Neuronal stem cell (in vitro differentiated cells): Measurements from ENCODE around the gene SST.

Experiments used
- DNase-seq: peaks from one replicate; pipeline ENCODE4 v3.0.0-alpha.2; 2013; ENCODE audit warnings: low spot score
- H2AFZ ChIP-seq: one replicate; pipeline ENCODE4 v1.6.1; 2013; ENCODE audit warnings: mild to moderate bottlenecking, low read length, inconsistent platforms
- H2AK5ac ChIP-seq: 2 replicates; pipeline ENCODE4 v1.6.1; 2013; ENCODE audit warnings: low read depth, mild to moderate bottlenecking, inconsistent platforms, low read length, moderate library complexity, mixed read lengths
- H2BK120ac ChIP-seq: 2 replicates; pipeline ENCODE4 v1.6.1; 2013; ENCODE audit warnings: low read depth, mild to moderate bottlenecking, inconsistent platforms, low read length, moderate library complexity, mixed read lengths
- H2BK12ac ChIP-seq: one replicate; pipeline ENCODE4 v1.6.1; 2013; ENCODE audit warnings: low read length, inconsistent platforms
- H2BK15ac ChIP-seq: 2 replicates; pipeline ENCODE4 v1.6.1; 2013; ENCODE audit warnings: mild to moderate bottlenecking, low read length, inconsistent platforms, mixed read lengths
- H2BK5ac ChIP-seq: one replicate; pipeline ENCODE4 v1.6.1; 2013; ENCODE audit warnings: inconsistent platforms, mild to moderate bottlenecking, low read length, moderate library complexity
- H3K14ac ChIP-seq: one replicate; pipeline ENCODE4 v1.6.1; 2013; ENCODE audit warnings: low read length, inconsistent platforms
- H3K18ac ChIP-seq: 2 replicates; pipeline ENCODE4 v1.6.1; 2013; ENCODE audit warnings: low read length, inconsistent platforms
- H3K23ac ChIP-seq: 2 replicates; pipeline ENCODE4 v1.6.1; 2013; ENCODE audit warnings: low read depth, mild to moderate bottlenecking, mixed read lengths, low read length, inconsistent platforms; ENCODE audit not compliant: poor library complexity
- H3K27ac ChIP-seq: replicated peaks from 3 replicates; pipeline ENCODE4 v1.5.1; 2013; ENCODE audit warnings: low read length, inconsistent platforms
- H3K27me3 ChIP-seq, 3 experiments: 2 replicates each; pipeline ENCODE4 v1.6.1; 2013; ENCODE audit warnings: low read length in 3 of 3, mild to moderate bottlenecking in 2 of 3, inconsistent platforms in 1 of 3, low read depth in 1 of 3, mixed read lengths in 1 of 3, moderate library complexity in 1 of 3; ENCODE audit not compliant: control insufficient read depth in 3 of 3, insufficient read depth in 3 of 3
- H3K36me3 ChIP-seq, 2 donors: replicated peaks in 1 of 2; 2 replicates each; pipeline ENCODE4 v1.6.1; 2013; ENCODE audit warnings: low read length in 2 of 2; ENCODE audit not compliant: control insufficient read depth in 2 of 2, insufficient read depth in 2 of 2
- H3K4ac ChIP-seq: 2 replicates; pipeline ENCODE4 v1.6.1; 2013; ENCODE audit warnings: inconsistent platforms, mild to moderate bottlenecking, low read length, moderate library complexity
- H3K4me1 ChIP-seq, 2 donors: 1 replicate in 1 of 2; 2 replicates in 1 of 2; pipeline ENCODE4 v1.6.1; 2013; ENCODE audit warnings: low read length in 2 of 2, low read depth in 1 of 2; ENCODE audit not compliant: control insufficient read depth in 2 of 2, insufficient read depth in 1 of 2
- H3K4me2 ChIP-seq: one replicate; pipeline ENCODE4 v1.6.1; 2013; ENCODE audit warnings: mild to moderate bottlenecking, low read length, inconsistent platforms; ENCODE audit not compliant: insufficient read depth, poor library complexity, severe bottlenecking
- H3K4me3 ChIP-seq, 2 donors: 2 replicates each; pipeline ENCODE4 v1.5.1; 2013; ENCODE audit warnings: low read length in 2 of 2, mild to moderate bottlenecking in 2 of 2, inconsistent platforms in 1 of 2, moderate library complexity in 1 of 2
- H3K79me1 ChIP-seq: one replicate; pipeline ENCODE4 v1.6.1; 2013; ENCODE audit warnings: low read depth, mild to moderate bottlenecking, inconsistent platforms, low read length, moderate library complexity
- H3K9ac ChIP-seq: one replicate; pipeline ENCODE4 v1.6.1; 2013; ENCODE audit warnings: mild to moderate bottlenecking, low read depth, low read length, inconsistent platforms; ENCODE audit not compliant: poor library complexity
- H3K9me3 ChIP-seq, 2 donors: replicated peaks in 1 of 2; 2 replicates each; pipeline versions ENCODE3 to v1.6.1; 2013; ENCODE audit warnings: low read length in 2 of 2, mild to moderate bottlenecking in 2 of 2, inconsistent platforms in 1 of 2, low read depth in 1 of 2, mixed read lengths in 1 of 2, moderate library complexity in 1 of 2; ENCODE audit not compliant: control insufficient read depth in 2 of 2, insufficient read depth in 1 of 2
- H4K8ac ChIP-seq: one replicate; pipeline ENCODE4 v1.6.1; 2013; ENCODE audit warnings: low read depth, mild to moderate bottlenecking, inconsistent platforms, low read length, moderate library complexity
- H4K91ac ChIP-seq: one replicate; pipeline ENCODE4 v1.6.1; 2013; ENCODE audit warnings: low read length, low read depth, mild to moderate bottlenecking, inconsistent platforms; ENCODE audit not compliant: poor library complexity
- WGBS, 2 donors: extraction: QIAGEN DNeasy Blood & Tissue Kit; methylation state at CpG; one replicate each; pipeline ENCODE4 v1.1.7; 2013; ENCODE audit warnings: missing lambda C conversion rate in 2 of 2, mixed read lengths in 1 of 2; ENCODE audit not compliant: insufficient read length in 2 of 2, insufficient replicate concordance in 1 of 2; ENCODE audit errors: extremely low coverage in 2 of 2; 5-methylcytosine and 5-hydroxymethylcytosine counted together

The SST gene

DNA sequence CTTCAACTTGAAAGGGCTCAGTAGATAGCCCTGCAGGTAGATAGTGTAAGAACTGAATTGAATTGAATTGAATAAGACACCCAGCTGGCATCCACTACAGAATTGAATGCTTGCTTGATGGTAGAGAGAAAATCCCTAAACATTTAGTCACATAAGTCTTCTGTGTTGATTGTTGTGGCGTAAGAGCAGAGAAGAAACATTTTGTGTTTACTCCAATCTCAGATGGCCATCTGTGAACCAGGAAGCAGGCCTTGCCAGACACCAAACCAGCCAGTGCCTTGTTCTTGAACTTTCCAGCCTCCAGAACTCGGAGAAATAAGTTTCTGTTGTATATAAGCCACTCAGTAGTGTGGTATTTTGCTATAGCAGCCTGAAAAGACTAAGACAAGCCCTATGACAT lies 43.6 kb downstream of the SST start:
- no peak overlapping the region for H3K4me3 ChIP-seq
- no peak overlapping the region for H2AFZ ChIP-seq
- no peak overlapping the region for H3K27ac ChIP-seq
- H2BK12ac ChIP-seq: no peak overlapping the region
- H3K36me3 ChIP-seq: no peaks in the 10 kb centered on the region
- H2BK5ac ChIP-seq: no peak overlapping the region
- no peak overlapping the region for H3K9ac ChIP-seq
- no peak overlapping the region for H4K8ac ChIP-seq
- H3K23ac ChIP-seq: no peak overlapping the region
- no peak overlapping the region for H3K4ac ChIP-seq
- no CpG with 5 or more reads among the region's 2 CpGs for WGBS, 2 donors
- H2AK5ac ChIP-seq: no peak overlapping the region
- peaks cover 0 to 5% of the 10 kb centered on the region in 2 donors for H3K4me1 ChIP-seq
- no peaks in the 10 kb centered on the region for H3K27me3 ChIP-seq
- H3K9me3 ChIP-seq: no peaks in the 10 kb centered on the region
- H2BK15ac ChIP-seq: no peak overlapping the region
- no peaks in the 10 kb centered on the region for H3K79me1 ChIP-seq
- H2BK120ac ChIP-seq: no peak overlapping the region
- H3K14ac ChIP-seq: no peak overlapping the region
- no peak for DNase-seq
- no peak overlapping the region for H3K4me2 ChIP-seq
- no peak overlapping the region for H3K18ac ChIP-seq
- no peak overlapping the region for H4K91ac ChIP-seq

DNA sequence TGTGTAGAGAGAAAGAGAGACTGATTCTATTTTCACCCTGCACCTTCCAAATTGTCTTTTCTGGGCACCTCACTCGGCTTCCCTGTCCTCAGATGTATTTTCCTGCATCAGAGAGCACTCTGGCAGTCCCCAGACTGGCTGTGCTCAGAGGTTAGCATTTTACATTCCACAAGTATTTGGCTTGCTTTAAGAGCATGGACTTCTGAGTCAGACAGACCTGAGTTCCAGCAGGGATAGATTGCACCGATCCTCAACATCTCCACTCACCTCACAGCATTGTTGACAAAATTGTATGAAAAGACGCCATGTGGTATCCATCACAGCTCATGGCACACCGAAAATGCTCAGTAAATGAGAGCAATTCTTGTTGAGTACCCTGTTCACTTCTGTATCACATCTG lies 45.6 kb downstream of the SST start:
- Histone ChIP-seq H3K9ac (no peak overlapping the region), H4K91ac (no peak overlapping the region), H2BK5ac (no peak overlapping the region), H3K79me1 (no peaks in the 10 kb centered on the region), H2BK12ac (no peak overlapping the region), H3K14ac (no peak overlapping the region), H2AK5ac (no peak overlapping the region), H2AFZ (no peak overlapping the region), H3K36me3 (no peaks in the 10 kb centered on the region), H3K4ac (no peak overlapping the region), H3K27me3 (no peaks in the 10 kb centered on the region), H4K8ac (no peak overlapping the region), H3K18ac (no peak overlapping the region), H3K23ac (no peak overlapping the region), H2BK15ac (no peak overlapping the region), H3K4me2 (no peak overlapping the region), H3K4me3 (no peak overlapping the region), H3K9me3 (no peaks in the 10 kb centered on the region), H3K27ac (no peak overlapping the region), H3K4me1 (peaks cover 0 to 5% of the 10 kb centered on the region in 2 donors), H2BK120ac (no peak overlapping the region)
- DNase-seq: no peak
- no CpG with 5 or more reads among the region's 4 CpGs for WGBS, 2 donors

- DNase-seq: no peak
- no peak overlapping the region for H2BK120ac ChIP-seq
- no CpG with 5 or more reads among the region's 5 CpGs for WGBS, 2 donors
- no peaks in the 10 kb centered on the region for H3K79me1 ChIP-seq
- no peak overlapping the region for H3K4me3 ChIP-seq
- H3K23ac ChIP-seq: no peak overlapping the region
- no peak overlapping the region for H2AK5ac ChIP-seq
- no peak overlapping the region for H3K18ac ChIP-seq
- H3K27me3 ChIP-seq: no peaks in the 10 kb centered on the region
- H2BK5ac ChIP-seq: no peak overlapping the region
- no peak overlapping the region for H4K8ac ChIP-seq
- no peaks in the 10 kb centered on the region for H3K36me3 ChIP-seq
- H3K14ac ChIP-seq: no peak overlapping the region
- H3K9me3 ChIP-seq: no peaks in the 10 kb centered on the region
- H3K27ac ChIP-seq: no peak overlapping the region
- peaks cover 0 to 4% of the 10 kb centered on the region in 2 donors for H3K4me1 ChIP-seq
- no peak overlapping the region for H2BK12ac ChIP-seq
- H3K4me2 ChIP-seq: no peak overlapping the region
- no peak overlapping the region for H3K4ac ChIP-seq
- no peak overlapping the region for H4K91ac ChIP-seq
- H3K9ac ChIP-seq: no peak overlapping the region
- no peak overlapping the region for H2BK15ac ChIP-seq
- no peak overlapping the region for H2AFZ ChIP-seq
These were observed 46.8 kb downstream of the SST start for GRCh38 chr3:187623285-187623814.

- WGBS, 2 donors: no CpG with 5 or more reads among the region's 2 CpGs
- Histone ChIP-seq H3K4me1 (no peaks in the 10 kb centered on the region), H3K27ac (no peak overlapping the region)
These were observed 48.3 kb downstream of the SST start for GRCh38 chr3:187621881-187622280.

More at GRCh38 chr3:187621881-187622280, 48.3 kb downstream of the SST start:
- H3K4me3 ChIP-seq: no peak overlapping the region
- H3K14ac ChIP-seq: no peak overlapping the region
- H2BK120ac ChIP-seq: no peak overlapping the region
- H3K18ac ChIP-seq: no peak overlapping the region
- no peak overlapping the region for H2BK5ac ChIP-seq
- H4K91ac ChIP-seq: no peak overlapping the region
- H3K23ac ChIP-seq: no peak overlapping the region
- H2AFZ ChIP-seq: no peak overlapping the region
- no peak overlapping the region for H2AK5ac ChIP-seq
- H4K8ac ChIP-seq: no peak overlapping the region
- no peak overlapping the region for H2BK15ac ChIP-seq
- H3K4ac ChIP-seq: no peak overlapping the region
- no peak overlapping the region for H2BK12ac ChIP-seq
- H3K27me3 ChIP-seq: no peaks in the 10 kb centered on the region
- no peak for DNase-seq
- H3K79me1 ChIP-seq: no peaks in the 10 kb centered on the region
- H3K4me2 ChIP-seq: no peak overlapping the region
- no peaks in the 10 kb centered on the region for H3K36me3 ChIP-seq
- H3K9ac ChIP-seq: no peak overlapping the region
- H3K9me3 ChIP-seq: no peaks in the 10 kb centered on the region
